Natural killer cell treated with Interleukin-12 subunit alpha and Interleukin-12 subunit beta and Interleukin-15 and Interleukin-18, amount 100 ng/mL, for 72 hours (primary cell): ENCODE data around the gene CRYBA4. TPM values are rescaled to one million over a fixed set of nuclear protein-coding genes. Genes with fewer than 3 reads are reported as not detected.
A peak's percentile ranks its signal among the peaks of the same experiment; 100 is the strongest.

Source experiments
- ATAC-seq, 2 donors: fragments of 150-1000 bp; cut with Tn5 transposase in 1 of 2; sonication (Bioruptor Pico), chemical (Tn5 transposase) in 1 of 2; 2 replicates each; pipeline ENCODE4 v1.10.0; 2021
- DNase-seq: peaks from one replicate; pipeline ENCODE4 v3.0.0; 2022; ENCODE audit warnings: low spot score
- H3K27ac Mint-ChIP-seq, 2 donors: 1 replicate in 1 of 2; 2 replicates in 1 of 2; pipeline ENCODE4 v1.8.0; 2022; ENCODE audit warnings: mixed read lengths in 2 of 2, mild to moderate bottlenecking in 1 of 2, moderate library complexity in 1 of 2
- H3K27me3 Mint-ChIP-seq, 2 donors: 1 replicate in 1 of 2; 2 replicates in 1 of 2; pipeline ENCODE4 v1.8.0; 2022; ENCODE audit warnings: mixed read lengths in 2 of 2
- H3K36me3 Mint-ChIP-seq: one replicate; pipeline ENCODE4 v1.8.0; 2022; ENCODE audit warnings: mixed read lengths
- H3K4me1 Mint-ChIP-seq, 2 donors: 1 replicate in 1 of 2; 2 replicates in 1 of 2; pipeline ENCODE4 v1.8.0; 2022; ENCODE audit warnings: low read depth in 2 of 2, mixed read lengths in 2 of 2, mild to moderate bottlenecking in 1 of 2
- H3K4me3 Mint-ChIP-seq: one replicate; pipeline ENCODE4 v1.8.0; 2022; ENCODE audit warnings: mixed read lengths
- H3K9me3 Mint-ChIP-seq: 2 replicates; pipeline ENCODE4 v1.8.0; 2022; ENCODE audit warnings: mixed read lengths
- total RNA-seq, 2 donors: library from RNA; stranded (reverse); gene quantifications; one replicate each; pipeline ENCODE4 v1.2.3, GENCODE V29; 2022

The CRYBA4 gene
- total RNA-seq, 2 donors from 2014 or later: not detected

DNA sequence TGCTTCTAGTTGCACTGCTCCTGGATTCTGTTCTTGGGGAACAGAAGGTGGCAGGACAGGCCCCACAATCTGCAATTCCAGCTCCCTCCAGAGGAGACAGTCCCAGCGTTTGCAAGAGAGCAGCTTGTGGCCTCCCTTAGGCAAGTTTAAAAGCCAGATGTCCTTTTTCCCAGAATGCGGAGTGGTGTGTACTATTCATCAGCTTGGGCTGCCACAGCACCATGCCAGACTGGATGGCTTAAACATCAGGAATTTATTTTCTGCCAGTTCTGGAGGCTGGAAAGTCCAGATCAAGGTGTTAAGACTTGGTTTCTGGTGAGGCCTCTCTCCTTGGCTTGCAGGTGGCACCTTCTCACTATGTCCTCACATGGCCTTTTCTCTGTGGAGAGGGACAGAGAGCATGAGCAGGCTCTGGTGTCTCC is 47.3 kb downstream of the CRYBA4 start:
- H3K36me3 Mint-ChIP-seq: no peaks in the 10 kb centered on the region
- ATAC-seq (no peak), DNase-seq (no peak)
- no peaks in the 10 kb centered on the region for H3K27me3 Mint-ChIP-seq
- H3K4me3 Mint-ChIP-seq: peak overlapping the region; percentile 28
- H3K27ac Mint-ChIP-seq: peak overlapping the region; percentile 98 to 99
- no peaks in the 10 kb centered on the region for H3K9me3 Mint-ChIP-seq
- H3K4me1 Mint-ChIP-seq: peaks cover 70 to 77% of the 10 kb centered on the region in 2 donors

DNA sequence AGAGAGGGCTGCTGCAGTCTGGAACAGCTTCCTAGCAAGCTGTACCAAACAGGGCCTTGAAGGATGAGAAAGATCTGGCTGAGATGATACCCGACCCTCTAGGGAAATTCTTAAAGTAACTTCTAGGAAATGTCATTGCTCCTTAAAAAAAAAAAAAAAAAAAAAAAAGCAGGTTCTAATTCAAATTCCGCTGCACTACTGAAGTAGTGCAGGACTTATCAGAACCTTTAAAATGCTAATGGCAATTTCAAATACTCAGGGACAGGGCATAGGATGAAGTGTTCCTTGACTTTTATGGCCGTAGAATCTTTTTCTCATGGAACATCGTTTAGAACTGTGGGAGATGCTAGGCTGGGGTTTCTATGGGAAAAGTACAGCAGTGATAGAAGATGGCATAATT is 48.7 kb downstream of the CRYBA4 start:
- H3K4me3 Mint-ChIP-seq: peak overlapping the region; percentile 97
- ATAC-seq: no peak
- no peaks in the 10 kb centered on the region for H3K27me3 Mint-ChIP-seq
- no peaks in the 10 kb centered on the region for H3K9me3 Mint-ChIP-seq
- DNase-seq: no peak
- H3K4me1 Mint-ChIP-seq: peaks cover 70 to 77% of the 10 kb centered on the region in 2 donors
- no peaks in the 10 kb centered on the region for H3K36me3 Mint-ChIP-seq
- H3K27ac Mint-ChIP-seq: peak overlapping the region; percentile 98 to 99

DNA sequence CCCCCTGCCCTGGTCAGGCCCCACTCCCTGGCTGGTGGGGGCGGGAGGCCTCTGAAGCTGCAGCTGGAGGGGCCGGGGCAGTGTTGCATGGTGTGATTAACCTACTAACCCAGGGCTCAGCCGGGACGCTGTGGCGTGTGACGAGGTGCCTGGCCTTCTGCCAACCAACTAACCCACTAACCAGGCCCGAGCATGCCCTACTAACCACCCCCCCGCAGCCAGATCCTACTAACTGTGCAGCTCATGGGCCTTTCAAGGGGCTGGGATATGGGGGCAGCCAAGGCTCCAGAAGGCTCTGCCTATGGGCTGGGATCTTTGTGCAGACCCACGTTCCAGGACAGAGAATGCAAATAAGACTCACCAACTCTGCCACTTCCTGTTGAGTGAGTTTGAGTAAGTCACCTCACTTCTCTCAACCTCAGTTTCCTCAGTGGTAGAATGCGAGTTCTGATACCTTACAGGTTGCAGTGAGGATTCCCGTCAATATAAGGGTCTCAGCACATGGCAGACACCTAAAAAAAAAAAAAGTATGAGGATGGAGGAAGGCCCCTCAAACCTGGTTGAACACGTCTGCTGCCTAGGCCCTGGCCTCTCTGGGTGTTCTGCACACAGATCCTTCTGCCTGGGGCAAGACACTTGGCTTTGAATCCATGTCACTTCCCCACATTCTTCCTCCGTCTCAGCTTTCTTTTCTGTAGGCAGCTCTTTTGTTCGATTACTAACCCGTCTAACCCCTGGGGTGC is 49.7 kb downstream of the CRYBA4 start:
- H3K36me3 Mint-ChIP-seq: no peaks in the 10 kb centered on the region
- peaks cover 73 to 78% of the 10 kb centered on the region in 2 donors for H3K4me1 Mint-ChIP-seq
- H3K27me3 Mint-ChIP-seq: no peaks in the 10 kb centered on the region
- ATAC-seq (peak; percentile 37 to 64), DNase-seq (peak; percentile 84)
- H3K27ac Mint-ChIP-seq: peak overlapping the region; percentile 98 to 99
- no peaks in the 10 kb centered on the region for H3K9me3 Mint-ChIP-seq
- peak overlapping the region; percentile 97 for H3K4me3 Mint-ChIP-seq

DNA sequence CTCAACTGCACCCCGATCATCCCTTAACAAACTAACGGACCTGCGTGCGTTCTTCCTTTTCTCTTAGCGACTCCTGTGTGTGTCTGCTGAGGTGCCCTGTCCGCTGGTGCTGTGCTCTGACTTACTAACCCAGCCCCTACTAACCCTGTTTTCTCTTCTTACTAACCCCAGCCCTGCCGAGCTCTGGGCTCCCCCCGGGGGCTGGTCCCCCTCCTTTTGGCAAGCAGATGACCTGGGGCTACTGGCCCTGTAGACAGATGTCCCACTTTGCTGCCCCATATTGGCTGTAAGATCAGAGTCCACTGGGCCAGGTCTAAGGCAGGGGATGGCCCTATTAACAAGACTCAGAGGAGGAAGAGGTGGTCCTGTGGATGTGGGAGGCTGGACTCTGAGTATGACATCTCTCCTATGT is 50.3 kb downstream of the CRYBA4 start:
- no peak for DNase-seq
- no peaks in the 10 kb centered on the region for H3K9me3 Mint-ChIP-seq
- H3K4me3 Mint-ChIP-seq: peak overlapping the region; percentile 97
- peaks cover 73 to 77% of the 10 kb centered on the region in 2 donors for H3K4me1 Mint-ChIP-seq
- H3K36me3 Mint-ChIP-seq: no peaks in the 10 kb centered on the region
- H3K27ac Mint-ChIP-seq: peak overlapping the region; percentile 98 to 99
- peak; percentile 32 to 37 for ATAC-seq
- no peaks in the 10 kb centered on the region for H3K27me3 Mint-ChIP-seq

DNA sequence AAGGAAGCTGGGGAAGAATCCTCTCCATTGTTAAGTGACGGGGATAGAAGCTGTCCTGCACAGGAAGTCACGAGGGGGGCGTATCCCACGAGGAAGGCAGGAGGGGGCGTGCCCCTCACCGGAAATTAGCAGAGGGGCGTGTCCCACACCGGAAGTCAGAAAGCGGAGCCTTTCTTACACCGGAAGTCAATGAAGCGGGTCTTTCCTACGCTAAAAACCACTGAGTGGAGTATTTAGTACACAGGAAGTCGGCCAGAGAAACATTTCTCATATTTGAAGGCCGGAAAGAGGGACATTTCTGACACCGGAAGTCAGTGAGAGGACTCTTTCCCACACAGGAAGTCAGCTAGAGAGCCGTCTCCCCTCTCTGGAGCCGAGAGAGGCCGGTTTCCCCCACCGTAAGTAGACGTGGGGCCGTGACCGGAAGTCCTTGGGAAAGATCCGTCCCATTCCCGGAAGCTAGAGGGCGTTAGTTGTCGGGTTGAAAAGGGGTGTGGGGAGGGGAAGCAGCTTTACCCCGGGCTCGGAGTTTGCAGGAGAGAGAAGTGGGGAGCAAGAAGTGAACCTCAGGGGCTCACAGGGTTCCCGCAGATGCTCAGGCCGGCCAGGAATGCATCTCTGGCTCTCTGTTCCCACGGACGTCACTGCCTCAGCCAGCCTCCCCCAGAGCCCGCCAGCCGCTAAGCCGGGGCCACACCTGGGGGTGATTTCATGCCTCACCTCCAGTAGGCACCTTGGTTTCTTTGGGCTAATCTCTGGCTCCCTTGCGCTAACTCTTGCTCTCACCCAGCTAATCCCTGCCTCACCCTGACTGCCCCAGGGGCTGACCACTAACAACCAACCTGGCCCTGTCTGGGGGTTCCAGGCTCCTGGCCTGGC is 51.1 kb downstream of the CRYBA4 start:
- H3K27ac Mint-ChIP-seq: peak overlapping the region; percentile 98 to 99
- peaks cover 67 to 78% of the 10 kb centered on the region in 2 donors for H3K4me1 Mint-ChIP-seq
- H3K27me3 Mint-ChIP-seq: no peaks in the 10 kb centered on the region
- ATAC-seq (peak; percentile 82 to 91), DNase-seq (peak; percentile 96)
- H3K36me3 Mint-ChIP-seq: no peaks in the 10 kb centered on the region
- no peaks in the 10 kb centered on the region for H3K9me3 Mint-ChIP-seq
- H3K4me3 Mint-ChIP-seq: peak overlapping the region; percentile 97

DNA sequence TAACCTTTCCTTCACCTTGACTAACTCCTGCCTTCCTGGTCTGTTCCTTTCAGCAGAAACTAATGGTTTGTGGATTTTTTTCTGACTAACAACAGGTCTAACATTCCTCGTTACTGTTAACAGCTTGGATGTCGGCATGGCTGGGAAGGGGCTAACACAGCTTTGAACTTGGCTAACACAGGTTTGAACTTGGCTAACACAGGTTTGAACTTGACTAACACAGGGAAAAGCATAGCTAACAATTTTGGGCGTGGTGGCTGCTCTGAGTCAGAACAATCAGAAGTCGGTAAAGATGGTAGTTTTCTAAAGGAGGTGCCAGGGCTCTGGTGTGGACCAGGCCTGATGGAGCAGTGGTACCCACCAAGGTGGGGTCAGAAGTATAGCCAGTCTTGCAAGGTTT is 51.7 kb downstream of the CRYBA4 start:
- Mint-ChIP-seq H3K27me3 (no peaks in the 10 kb centered on the region), H3K27ac (peak overlapping the region; percentile 98 to 99), H3K4me3 (peak overlapping the region; percentile 97), H3K4me1 (peaks cover 72 to 85% of the 10 kb centered on the region in 2 donors), H3K36me3 (no peaks in the 10 kb centered on the region), H3K9me3 (no peaks in the 10 kb centered on the region)
- ATAC-seq: peak in 1 of 2 donors; percentile 10
- no peak for DNase-seq

DNA sequence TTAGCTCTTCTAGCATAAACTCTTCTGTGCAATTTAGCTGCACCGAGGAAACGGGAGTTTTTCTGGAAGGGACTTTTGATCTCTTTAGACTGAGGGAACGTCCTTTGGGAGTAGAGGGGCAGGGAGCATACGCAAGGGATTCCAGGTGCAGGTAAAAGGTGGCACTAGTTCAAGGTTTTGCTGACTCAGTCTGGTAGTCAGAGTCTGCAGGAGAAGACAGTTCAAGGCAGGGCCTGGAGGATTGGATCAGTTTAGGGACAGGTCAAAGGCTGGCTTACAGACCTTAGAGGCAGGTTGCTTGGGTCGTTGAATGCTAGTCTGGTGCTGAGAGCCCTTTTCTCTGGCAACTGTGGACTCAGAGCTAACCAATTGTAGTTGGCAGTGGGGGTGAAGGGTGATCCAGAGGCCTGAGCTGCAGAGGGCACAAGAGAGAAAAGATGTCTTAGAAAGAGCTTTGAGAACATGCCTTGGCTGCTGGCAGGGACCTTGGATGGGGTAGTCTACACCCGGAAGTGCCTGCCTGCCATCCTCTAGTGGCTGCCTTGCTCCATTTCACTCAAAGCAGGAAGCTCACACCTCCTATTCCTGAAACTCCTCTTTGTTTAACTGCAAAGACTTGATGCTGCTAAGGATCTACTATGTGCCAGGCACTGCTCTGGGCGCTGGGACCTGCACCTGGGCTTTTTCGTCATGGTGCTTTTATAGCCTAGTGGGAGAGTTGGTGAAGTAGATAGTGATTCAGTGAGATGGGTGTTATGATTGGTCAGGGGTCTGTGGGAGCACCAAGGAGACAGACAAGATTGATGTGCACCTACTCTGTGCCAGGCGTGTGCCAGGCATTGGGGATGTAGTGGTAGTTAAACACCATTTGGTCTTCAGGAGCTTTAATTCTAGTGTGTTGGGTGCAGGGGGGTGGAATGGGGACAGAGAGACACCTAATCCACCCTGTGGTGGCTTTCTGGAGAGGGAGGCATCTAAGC is 52.7 kb downstream of the CRYBA4 start:
- Mint-ChIP-seq H3K27me3 (no peaks in the 10 kb centered on the region), H3K9me3 (no peaks in the 10 kb centered on the region), H3K36me3 (no peaks in the 10 kb centered on the region), H3K4me3 (peak overlapping the region; percentile 97), H3K27ac (peak overlapping the region; percentile 98 to 99), H3K4me1 (peaks cover 73 to 83% of the 10 kb centered on the region in 2 donors)
- no peak for ATAC-seq
- no peak for DNase-seq

DNA sequence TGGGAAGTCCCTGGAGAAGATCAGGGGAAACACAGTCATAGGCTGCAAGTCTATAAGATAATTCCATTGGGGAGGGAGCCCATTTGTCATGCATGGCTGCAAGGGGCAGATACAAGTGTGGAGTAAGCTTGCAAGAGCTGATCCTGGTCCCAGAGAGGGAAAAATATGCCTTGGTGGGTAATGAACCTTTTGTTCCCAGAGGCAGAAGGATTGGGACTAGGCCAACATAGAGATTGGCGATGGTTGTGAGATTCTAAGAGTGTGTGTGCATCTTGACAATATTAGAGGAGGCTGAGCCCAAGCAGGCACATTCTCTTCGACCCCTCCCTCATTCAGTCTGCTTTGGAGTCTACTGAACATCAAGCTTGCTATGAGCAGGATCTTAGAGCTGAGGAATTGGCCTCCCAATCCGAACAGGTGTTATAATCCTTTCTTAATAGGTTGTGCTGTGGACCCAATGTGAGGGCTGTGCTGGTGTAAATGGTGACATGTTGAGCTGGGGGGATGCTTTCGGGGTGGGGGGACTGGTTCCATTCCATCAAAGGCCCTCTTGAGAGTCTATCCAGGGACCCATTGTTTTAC is 54.0 kb downstream of the CRYBA4 start:
- H3K4me3 Mint-ChIP-seq: peak overlapping the region; percentile 97
- no peaks in the 10 kb centered on the region for H3K9me3 Mint-ChIP-seq
- ATAC-seq (no peak), DNase-seq (no peak)
- no peaks in the 10 kb centered on the region for H3K27me3 Mint-ChIP-seq
- H3K36me3 Mint-ChIP-seq: no peaks in the 10 kb centered on the region
- H3K4me1 Mint-ChIP-seq: peaks cover 69 to 75% of the 10 kb centered on the region in 2 donors
- peak overlapping the region; percentile 98 to 99 for H3K27ac Mint-ChIP-seq

DNA sequence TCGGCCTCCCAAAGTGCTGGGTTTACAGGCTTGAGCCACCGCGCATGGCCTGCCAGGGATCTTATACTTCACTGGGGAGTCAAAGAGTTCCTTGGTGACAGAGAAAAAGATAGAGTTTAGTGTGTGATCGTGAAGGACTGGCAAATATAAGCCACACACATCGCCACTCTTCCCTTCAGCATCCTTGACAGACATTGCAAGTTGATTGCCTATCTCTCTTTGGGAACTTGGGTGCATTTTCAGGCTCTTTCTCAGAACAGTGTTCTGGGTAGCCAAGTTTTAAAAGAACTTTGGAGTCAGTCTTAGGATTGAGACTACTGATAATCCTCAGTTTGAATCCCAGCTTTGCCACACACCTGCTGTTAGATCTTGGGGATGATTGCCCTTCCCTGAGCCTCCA is 55.5 kb downstream of the CRYBA4 start:
- ATAC-seq (no peak), DNase-seq (no peak)
- H3K9me3 Mint-ChIP-seq: no peaks in the 10 kb centered on the region
- no peaks in the 10 kb centered on the region for H3K36me3 Mint-ChIP-seq
- peak overlapping the region; percentile 62 to 70 for H3K27ac Mint-ChIP-seq
- no peak overlapping the region for H3K4me3 Mint-ChIP-seq
- peaks cover 58 to 65% of the 10 kb centered on the region in 2 donors for H3K4me1 Mint-ChIP-seq
- H3K27me3 Mint-ChIP-seq: no peaks in the 10 kb centered on the region

DNA sequence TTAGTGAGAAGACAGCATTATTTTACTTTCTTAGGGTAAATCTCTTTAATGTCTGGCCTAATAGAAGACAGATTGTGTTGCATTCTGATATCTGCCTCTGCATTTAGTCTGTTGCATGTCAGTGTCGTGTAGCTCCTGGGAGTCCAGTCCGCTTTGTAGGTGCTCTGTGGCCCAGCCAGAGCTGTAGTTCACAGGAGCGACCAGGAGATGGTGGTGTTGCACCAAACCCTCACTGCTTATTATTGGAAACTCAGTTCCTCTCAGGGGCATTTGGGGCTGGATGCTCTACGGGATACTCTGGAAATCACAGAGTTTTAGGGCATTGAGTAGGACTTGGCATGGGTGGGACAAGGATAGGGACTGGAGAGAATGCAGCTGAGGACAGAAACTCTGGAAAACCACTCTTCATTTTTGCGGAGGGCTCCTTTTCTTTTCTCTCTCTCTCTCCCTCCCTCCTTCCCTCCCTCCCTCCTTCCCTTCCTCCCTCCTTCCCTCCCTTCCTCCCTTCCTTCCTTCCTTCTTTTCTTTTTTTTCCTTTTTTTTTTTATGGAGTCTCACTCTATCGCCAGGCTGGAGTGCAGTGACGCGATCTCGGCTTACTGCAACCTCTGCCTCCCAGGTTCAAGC is 57.4 kb downstream of the CRYBA4 start:
- Mint-ChIP-seq H3K27ac (peak overlapping the region in 1 of 2 donors; percentile 70), H3K27me3 (no peaks in the 10 kb centered on the region), H3K9me3 (no peaks in the 10 kb centered on the region), H3K36me3 (no peaks in the 10 kb centered on the region), H3K4me1 (peaks cover 49 to 55% of the 10 kb centered on the region in 2 donors), H3K4me3 (no peak overlapping the region)
- DNase-seq: peak; percentile 68
- peak; percentile 78 to 82 for ATAC-seq
